ENCODE measurements around the gene PEG3.
"Not testable (repeated sequence)": the region's sequence is repeated elsewhere in the genome, so short reads cannot be mapped to it uniquely, and the experiment has no call there.

PEG3 gene

GRCh38 chr19:56862741-56863140 is 22.2 kb upstream of the PEG3 start:
- no peak overlapping the region for H4K91ac ChIP-seq (ENCODE audit: low read depth, low read length)
- H3K79me1 ChIP-seq (ENCODE audit: low read length): no peaks in the 10 kb centered on the region
- H3K14ac ChIP-seq (ENCODE audit: low read length): no peak overlapping the region
- H3K4me3 ChIP-seq (ENCODE audit: low read depth, low read length): no peak overlapping the region
- no peak overlapping the region for H2BK120ac ChIP-seq (ENCODE audit: insufficient read depth, low read length, poor library complexity)
- H4K8ac ChIP-seq (ENCODE audit: low read depth, low read length): no peak overlapping the region
- H2BK5ac ChIP-seq (ENCODE audit: low read depth, low read length, poor library complexity): no peak overlapping the region
- DNase-seq: no peak
- H2BK12ac ChIP-seq (ENCODE audit: low read length): no peak overlapping the region
- H2AFZ ChIP-seq (ENCODE audit: insufficient read depth, low read length, poor library complexity): no peak overlapping the region
- no peaks in the 10 kb centered on the region for H3K36me3 ChIP-seq (ENCODE audit: control insufficient read depth in 1 of 2, insufficient read depth in 2 of 2, low read length in 2 of 2)
- H3K9me3 ChIP-seq (ENCODE audit: insufficient read depth, low read depth, low read length): peaks cover 10% of the 10 kb centered on the region
- H3K4me2 ChIP-seq (ENCODE audit: low read length): no peak overlapping the region
- no peak overlapping the region for H3K23ac ChIP-seq (ENCODE audit: low read length)
- no peak overlapping the region for H3K9ac ChIP-seq (ENCODE audit: low read length)
- no peaks in the 10 kb centered on the region for H3K27me3 ChIP-seq (ENCODE audit: insufficient read depth, low read length)
- no CpG with 5 or more reads among the region's 4 CpGs for WGBS (ENCODE audit: extremely low coverage, insufficient coverage, insufficient read length)
- no peaks in the 10 kb centered on the region for H3K4me1 ChIP-seq (ENCODE audit: control insufficient read depth in 1 of 2, insufficient read depth in 2 of 2, low read length in 2 of 2)
- H2AK5ac ChIP-seq (ENCODE audit: low read length): no peak overlapping the region
- H4K12ac ChIP-seq (ENCODE audit: low read depth, low read length): no peak overlapping the region
- no peak overlapping the region for H3K4ac ChIP-seq (ENCODE audit: low read depth, low read length)
- no peak overlapping the region for H3K18ac ChIP-seq (ENCODE audit: low read length)
- H3K27ac ChIP-seq (ENCODE audit: low read depth, low read length): no peak overlapping the region
- H3K79me2 ChIP-seq (ENCODE audit: control insufficient read depth, insufficient read depth, low read length, poor library complexity): no peaks in the 10 kb centered on the region

- H3K4me3 ChIP-seq (ENCODE audit: low read depth, low read length); H3K79me2 ChIP-seq (ENCODE audit: control insufficient read depth, insufficient read depth, low read length, poor library complexity); H3K23ac ChIP-seq (ENCODE audit: low read length); H2AFZ ChIP-seq (ENCODE audit: insufficient read depth, low read length, poor library complexity); H3K9ac ChIP-seq (ENCODE audit: low read length); H2BK12ac ChIP-seq (ENCODE audit: low read length); H3K14ac ChIP-seq (ENCODE audit: low read length); H3K27ac ChIP-seq (ENCODE audit: low read depth, low read length); H4K12ac ChIP-seq (ENCODE audit: low read depth, low read length); H3K9me3 ChIP-seq (ENCODE audit: insufficient read depth, low read depth, low read length); DNase-seq; H4K8ac ChIP-seq (ENCODE audit: low read depth, low read length); H2BK5ac ChIP-seq (ENCODE audit: low read depth, low read length, poor library complexity); H2AK5ac ChIP-seq (ENCODE audit: low read length); H2BK120ac ChIP-seq (ENCODE audit: insufficient read depth, low read length, poor library complexity); H3K4ac ChIP-seq (ENCODE audit: low read depth, low read length); H3K4me1 ChIP-seq (ENCODE audit: control insufficient read depth in 1 of 2, insufficient read depth in 2 of 2, low read length in 2 of 2); H3K36me3 ChIP-seq (ENCODE audit: control insufficient read depth in 1 of 2, insufficient read depth in 2 of 2, low read length in 2 of 2); H3K4me2 ChIP-seq (ENCODE audit: low read length); H3K27me3 ChIP-seq (ENCODE audit: insufficient read depth, low read length); H3K18ac ChIP-seq (ENCODE audit: low read length); H4K91ac ChIP-seq (ENCODE audit: low read depth, low read length); H3K79me1 ChIP-seq (ENCODE audit: low read length): not testable (repeated sequence)
- no CpG with 5 or more reads among the region's 10 CpGs for WGBS (ENCODE audit: extremely low coverage, insufficient coverage, insufficient read length)
These were observed 19.9 kb upstream of the PEG3 start for GRCh38 chr19:56860409-56860808.

DNA sequence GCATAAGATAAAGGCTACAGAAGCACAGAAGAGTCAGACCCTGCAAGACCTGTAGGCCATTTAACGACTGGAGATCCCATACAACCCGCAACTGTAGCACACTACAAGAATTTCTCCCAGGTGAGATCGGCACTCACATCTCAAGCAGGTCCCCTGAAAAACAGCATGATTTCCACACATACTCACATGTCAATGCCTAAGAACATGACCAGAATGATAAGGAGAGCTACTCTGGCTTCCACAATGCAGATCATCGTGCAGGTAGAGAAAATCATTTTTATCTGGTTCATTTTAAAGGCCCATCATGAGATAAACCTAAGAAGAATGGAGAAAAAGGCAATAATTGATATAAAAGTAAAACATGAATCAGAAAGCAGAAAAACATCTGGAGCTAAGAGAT is 17.5 kb upstream of the PEG3 start:
- Histone ChIP-seq H2AK5ac (ENCODE audit: low read length) (no peak overlapping the region), H2BK5ac (ENCODE audit: low read depth, low read length, poor library complexity) (no peak overlapping the region), H3K27ac (ENCODE audit: low read depth, low read length) (no peak overlapping the region), H3K27me3 (ENCODE audit: insufficient read depth, low read length) (no peaks in the 10 kb centered on the region), H2AFZ (ENCODE audit: insufficient read depth, low read length, poor library complexity) (no peak overlapping the region), H3K36me3 (ENCODE audit: control insufficient read depth in 1 of 2, insufficient read depth in 2 of 2, low read length in 2 of 2) (no peaks in the 10 kb centered on the region), H3K4me1 (ENCODE audit: control insufficient read depth in 1 of 2, insufficient read depth in 2 of 2, low read length in 2 of 2) (no peaks in the 10 kb centered on the region), H3K14ac (ENCODE audit: low read length) (no peak overlapping the region), H4K8ac (ENCODE audit: low read depth, low read length) (no peak overlapping the region), H2BK12ac (ENCODE audit: low read length) (no peak overlapping the region), H2BK120ac (ENCODE audit: insufficient read depth, low read length, poor library complexity) (no peak overlapping the region), H3K79me1 (ENCODE audit: low read length) (no peaks in the 10 kb centered on the region), H3K4ac (ENCODE audit: low read depth, low read length) (no peak overlapping the region), H3K9me3 (ENCODE audit: insufficient read depth, low read depth, low read length) (peaks cover 7% of the 10 kb centered on the region), H3K23ac (ENCODE audit: low read length) (no peak overlapping the region), H4K12ac (ENCODE audit: low read depth, low read length) (no peak overlapping the region), H4K91ac (ENCODE audit: low read depth, low read length) (no peak overlapping the region), H3K79me2 (ENCODE audit: control insufficient read depth, insufficient read depth, low read length, poor library complexity) (no peaks in the 10 kb centered on the region), H3K4me2 (ENCODE audit: low read length) (no peak overlapping the region), H3K9ac (ENCODE audit: low read length) (no peak overlapping the region), H3K18ac (ENCODE audit: low read length) (no peak overlapping the region), H3K4me3 (ENCODE audit: low read depth, low read length) (no peak overlapping the region)
- WGBS (ENCODE audit: extremely low coverage, insufficient coverage, insufficient read length): no CpG with 5 or more reads among the region's 4 CpGs
- no peak for DNase-seq

GRCh38 chr19:56856822-56857221 is 16.3 kb upstream of the PEG3 start:
- H2BK120ac ChIP-seq (ENCODE audit: insufficient read depth, low read length, poor library complexity): no peak overlapping the region
- H2BK5ac ChIP-seq (ENCODE audit: low read depth, low read length, poor library complexity): no peak overlapping the region
- no peak overlapping the region for H3K4me3 ChIP-seq (ENCODE audit: low read depth, low read length)
- no peaks in the 10 kb centered on the region for H3K27me3 ChIP-seq (ENCODE audit: insufficient read depth, low read length)
- H3K9ac ChIP-seq (ENCODE audit: low read length): no peak overlapping the region
- no peak overlapping the region for H4K8ac ChIP-seq (ENCODE audit: low read depth, low read length)
- H3K79me2 ChIP-seq (ENCODE audit: control insufficient read depth, insufficient read depth, low read length, poor library complexity): no peaks in the 10 kb centered on the region
- no peak overlapping the region for H3K27ac ChIP-seq (ENCODE audit: low read depth, low read length)
- H3K9me3 ChIP-seq (ENCODE audit: insufficient read depth, low read depth, low read length): peaks cover 7% of the 10 kb centered on the region
- no peak overlapping the region for H2AK5ac ChIP-seq (ENCODE audit: low read length)
- no peaks in the 10 kb centered on the region for H3K79me1 ChIP-seq (ENCODE audit: low read length)
- no peak overlapping the region for H4K12ac ChIP-seq (ENCODE audit: low read depth, low read length)
- H3K4ac ChIP-seq (ENCODE audit: low read depth, low read length): no peak overlapping the region
- no peaks in the 10 kb centered on the region for H3K36me3 ChIP-seq (ENCODE audit: control insufficient read depth in 1 of 2, insufficient read depth in 2 of 2, low read length in 2 of 2)
- no peak overlapping the region for H3K18ac ChIP-seq (ENCODE audit: low read length)
- H3K4me2 ChIP-seq (ENCODE audit: low read length): no peak overlapping the region
- H3K23ac ChIP-seq (ENCODE audit: low read length): no peak overlapping the region
- H3K4me1 ChIP-seq (ENCODE audit: control insufficient read depth in 1 of 2, insufficient read depth in 2 of 2, low read length in 2 of 2): no peaks in the 10 kb centered on the region
- WGBS (ENCODE audit: extremely low coverage, insufficient coverage, insufficient read length): no CpG with 5 or more reads among the region's 3 CpGs
- H2BK12ac ChIP-seq (ENCODE audit: low read length): no peak overlapping the region
- DNase-seq: no peak
- H3K14ac ChIP-seq (ENCODE audit: low read length): no peak overlapping the region
- H2AFZ ChIP-seq (ENCODE audit: insufficient read depth, low read length, poor library complexity): no peak overlapping the region
- no peak overlapping the region for H4K91ac ChIP-seq (ENCODE audit: low read depth, low read length)

Data from trophoblast cell (in vitro differentiated cells and primary cell).